Stimulated activated CD4-positive, alpha-beta T cell treated with anti-CD3 and anti-CD28 coated beads, Interleukin-12 subunit alpha, Interleukin-12 subunit beta, amount 100 ng/mL, for 48 hours (primary cell): ENCODE measurements around the gene PCNX2.
"Not testable (repeated sequence)": the region's sequence is repeated elsewhere in the genome, so short reads cannot be mapped to it uniquely, and the experiment has no call there.

ENCODE experiments used
- DNase-seq, 3 donors: peaks; one replicate each; pipeline ENCODE4 v3.0.0-alpha.2; 2020; ENCODE audit warnings: low read depth in 2 of 3, low spot score in 1 of 3

The PCNX2 gene

DNA sequence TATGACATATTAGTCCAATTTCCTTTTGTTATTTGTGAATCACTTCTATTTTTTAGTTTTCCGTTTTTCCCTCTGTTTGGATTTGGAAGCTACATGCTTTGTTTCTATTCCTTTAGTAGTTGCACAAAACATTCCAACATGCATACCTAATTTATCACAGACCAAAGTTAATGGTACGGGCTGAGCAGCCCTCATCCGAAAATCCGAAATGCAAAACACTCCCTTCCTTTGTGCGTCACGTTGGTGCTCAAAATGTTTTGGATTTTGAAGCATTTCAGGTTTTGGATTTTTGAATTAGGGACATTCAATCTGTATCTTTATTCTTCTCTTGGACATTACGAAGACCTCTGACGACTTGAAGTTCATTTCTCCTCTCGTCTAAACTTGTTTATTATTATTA is 124.8 kb downstream of the PCNX2 start:
- no peak for DNase-seq

DNA sequence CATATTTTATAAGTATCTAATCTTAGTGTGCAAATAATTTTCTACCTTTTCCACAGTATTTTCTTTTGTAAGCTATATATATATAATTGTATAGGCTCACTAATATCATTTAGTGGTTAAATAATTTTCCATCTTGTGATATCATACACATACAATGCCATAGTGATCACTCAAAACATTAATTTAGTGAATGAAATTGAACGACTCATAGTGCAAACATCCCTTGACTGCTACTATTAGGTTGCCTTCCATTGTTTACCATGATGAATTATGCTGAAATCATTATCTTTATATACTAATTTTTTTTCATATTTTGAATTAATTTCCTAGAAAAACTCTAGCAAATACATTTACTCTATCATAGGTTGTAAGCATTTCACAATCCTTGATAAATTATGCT is 127.1 kb downstream of the PCNX2 start:
- no peak for DNase-seq

DNA sequence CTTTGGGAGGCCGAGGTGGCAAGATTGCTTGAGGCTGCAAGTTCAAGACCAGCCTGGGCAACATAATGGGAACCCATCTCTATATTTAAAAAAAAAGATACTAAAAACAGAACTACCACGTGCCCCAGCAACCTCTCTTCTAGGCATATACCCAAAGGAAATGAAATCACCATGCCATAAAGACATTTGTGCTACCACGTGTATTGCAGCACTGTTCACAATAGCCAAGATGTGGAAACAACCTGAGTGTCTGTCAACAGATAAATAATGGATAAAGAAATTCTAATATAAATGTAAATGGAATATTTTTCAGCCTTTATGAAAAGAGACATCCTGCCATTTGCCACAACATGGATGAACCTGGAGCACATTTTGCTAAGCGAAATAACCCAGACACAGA is 128.6 kb downstream of the PCNX2 start:
- DNase-seq = no peak

DNA sequence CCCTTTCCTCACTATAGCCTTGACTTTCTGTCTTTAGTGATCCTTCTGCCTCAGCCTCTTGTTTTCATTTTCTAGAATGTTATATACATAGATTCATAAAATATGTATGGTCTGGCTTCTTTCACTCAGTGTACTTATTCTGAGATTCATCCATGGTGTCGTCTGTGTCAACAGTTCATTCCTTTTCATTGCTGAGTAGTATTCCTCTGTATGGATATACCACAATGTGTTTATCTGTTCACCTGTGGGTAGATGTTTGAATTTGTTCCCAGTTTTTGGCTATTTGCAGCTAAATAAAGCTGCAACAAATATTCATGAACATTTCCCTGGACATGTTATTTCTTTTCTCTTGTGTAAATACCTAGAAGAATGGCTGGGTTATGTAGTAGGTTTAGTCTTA is 131.8 kb downstream of the PCNX2 start:
- no peak for DNase-seq

DNA sequence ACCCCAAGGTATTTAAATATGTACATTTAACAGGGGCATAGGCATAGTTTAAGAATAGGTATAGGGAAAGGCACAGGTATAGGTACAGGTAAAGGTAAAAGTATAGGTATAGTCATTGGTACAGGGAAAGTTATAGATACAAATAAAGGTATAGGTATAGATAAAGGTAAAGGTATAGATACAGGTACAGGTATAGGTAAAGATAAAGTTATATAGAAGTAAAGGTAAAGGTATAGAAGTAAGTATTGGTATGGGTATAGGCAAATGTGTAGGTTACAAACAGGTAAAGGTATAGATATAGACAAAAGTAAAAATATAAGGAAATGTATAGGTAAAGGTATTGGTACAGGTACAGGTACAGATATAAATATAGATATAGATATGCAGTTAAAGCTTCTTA is 137.2 kb downstream of the PCNX2 start:
- no peak for DNase-seq

DNA sequence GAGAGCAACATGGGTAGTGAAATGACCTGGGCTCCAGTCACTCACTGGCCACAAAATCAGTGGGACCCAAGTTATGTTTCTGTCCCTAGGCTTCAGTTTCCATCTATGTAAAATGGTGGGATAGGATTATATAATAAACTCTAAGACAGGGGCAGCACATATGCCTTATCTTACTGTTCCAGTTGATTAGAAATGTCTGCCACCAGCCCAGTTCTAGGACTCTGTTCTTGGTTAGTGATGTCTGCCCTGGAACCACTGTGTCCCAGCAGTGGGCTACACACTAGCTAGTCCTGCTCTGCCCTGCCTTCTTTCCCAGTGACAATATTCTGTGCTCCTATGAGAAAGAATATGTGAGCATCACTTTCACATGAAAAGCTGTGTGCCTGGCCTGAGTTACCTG is 138.3 kb downstream of the PCNX2 start:
- DNase-seq = no peak

DNA sequence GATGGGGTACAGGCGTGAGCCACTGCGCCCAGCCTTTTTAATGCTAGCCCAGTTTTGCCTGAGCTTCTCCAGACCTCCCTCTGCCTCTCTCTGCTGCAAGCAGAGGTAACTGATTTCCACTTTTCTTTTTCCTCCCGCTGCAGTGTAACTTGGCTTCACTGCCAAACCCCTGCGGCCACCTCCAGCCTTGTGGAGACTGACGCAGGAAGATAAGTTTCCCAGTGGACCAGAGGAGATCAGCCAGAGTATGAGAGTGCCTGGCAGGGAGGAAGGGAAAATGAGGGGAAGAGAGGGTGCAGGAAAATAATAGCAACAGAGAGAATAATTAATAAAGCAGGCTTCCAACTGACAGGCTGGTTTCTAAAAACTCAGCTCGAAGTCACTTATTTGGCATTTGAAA is 143.7 kb downstream of the PCNX2 start:
- no peak for DNase-seq

DNA sequence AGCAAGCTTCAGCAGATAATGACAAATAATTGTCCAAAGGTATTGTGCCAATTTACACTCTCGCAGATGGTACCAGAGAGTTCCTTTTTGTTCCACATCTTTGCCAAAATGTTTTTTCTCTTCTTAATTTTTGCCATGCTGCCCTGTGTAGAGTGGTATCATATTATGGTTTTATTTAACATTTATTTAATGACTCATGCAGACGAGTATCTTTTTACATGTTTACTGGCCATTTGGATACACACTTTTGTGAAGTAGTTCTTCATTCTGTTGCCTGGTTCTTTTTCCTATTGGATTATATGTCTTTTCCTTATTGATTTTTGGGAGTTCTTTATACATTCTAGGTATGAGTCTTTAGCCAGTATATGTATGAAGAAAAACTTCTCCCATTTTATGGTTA is 151.1 kb downstream of the PCNX2 start:
- DNase-seq = no peak

DNA sequence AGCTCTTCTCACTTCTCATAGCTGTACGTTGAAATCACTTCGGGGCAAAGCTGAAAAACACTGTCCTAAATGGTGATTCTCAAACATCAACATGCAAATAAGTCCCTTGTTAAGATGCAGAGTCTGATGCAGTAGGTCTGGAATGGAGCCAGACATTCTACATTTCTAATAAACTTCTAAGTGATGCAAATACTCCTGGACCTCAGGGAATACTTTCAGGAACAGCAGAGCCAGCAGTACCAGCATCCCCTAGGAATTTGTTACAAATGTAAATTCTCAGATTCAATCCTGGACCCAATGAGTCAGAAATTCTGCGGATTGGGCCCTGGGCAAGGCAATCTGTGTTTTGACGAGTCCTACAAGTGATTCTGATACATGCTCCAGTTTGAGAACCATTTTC is 152.3 kb downstream of the PCNX2 start:
- no peak for DNase-seq

DNA sequence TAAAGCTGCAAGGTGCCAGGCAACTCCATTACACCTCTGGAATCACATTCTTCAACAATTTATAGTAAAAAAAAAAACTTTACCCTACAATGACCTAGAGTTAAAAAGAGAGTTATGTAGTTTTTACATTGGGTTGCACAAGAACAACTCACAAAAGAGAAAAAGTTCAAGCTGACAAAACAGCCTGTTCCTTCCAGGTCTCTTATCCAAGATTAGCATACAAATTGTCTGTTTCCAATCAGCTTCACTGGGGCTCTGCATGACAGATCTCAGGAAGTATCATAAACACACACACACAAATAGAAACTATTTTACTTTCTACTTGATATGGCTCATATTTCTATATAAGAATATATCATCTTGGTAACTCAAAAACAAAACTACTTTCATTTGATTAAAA is 154.6 kb downstream of the PCNX2 start:
- no peak for DNase-seq

DNA sequence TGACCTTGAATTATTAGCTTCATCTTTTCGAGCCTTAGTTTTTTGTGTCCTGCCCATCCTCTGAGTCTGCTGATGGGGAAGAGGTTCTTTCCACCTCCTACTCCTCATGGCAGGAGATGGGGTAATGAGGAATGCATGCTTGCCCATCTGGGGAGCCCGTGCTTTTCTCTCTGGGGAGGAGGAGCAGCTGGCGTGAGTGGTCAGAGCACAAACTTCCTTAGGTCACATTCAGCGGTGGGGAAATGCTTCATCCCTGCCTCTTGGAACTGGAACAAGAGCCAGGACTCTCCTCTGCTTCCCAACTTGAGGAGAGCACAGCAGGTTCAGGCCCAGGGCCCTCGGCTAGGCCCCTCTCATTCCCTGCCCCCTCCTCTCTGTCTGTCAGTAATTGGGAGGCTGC is 155.0 kb downstream of the PCNX2 start:
- no peak for DNase-seq

DNA sequence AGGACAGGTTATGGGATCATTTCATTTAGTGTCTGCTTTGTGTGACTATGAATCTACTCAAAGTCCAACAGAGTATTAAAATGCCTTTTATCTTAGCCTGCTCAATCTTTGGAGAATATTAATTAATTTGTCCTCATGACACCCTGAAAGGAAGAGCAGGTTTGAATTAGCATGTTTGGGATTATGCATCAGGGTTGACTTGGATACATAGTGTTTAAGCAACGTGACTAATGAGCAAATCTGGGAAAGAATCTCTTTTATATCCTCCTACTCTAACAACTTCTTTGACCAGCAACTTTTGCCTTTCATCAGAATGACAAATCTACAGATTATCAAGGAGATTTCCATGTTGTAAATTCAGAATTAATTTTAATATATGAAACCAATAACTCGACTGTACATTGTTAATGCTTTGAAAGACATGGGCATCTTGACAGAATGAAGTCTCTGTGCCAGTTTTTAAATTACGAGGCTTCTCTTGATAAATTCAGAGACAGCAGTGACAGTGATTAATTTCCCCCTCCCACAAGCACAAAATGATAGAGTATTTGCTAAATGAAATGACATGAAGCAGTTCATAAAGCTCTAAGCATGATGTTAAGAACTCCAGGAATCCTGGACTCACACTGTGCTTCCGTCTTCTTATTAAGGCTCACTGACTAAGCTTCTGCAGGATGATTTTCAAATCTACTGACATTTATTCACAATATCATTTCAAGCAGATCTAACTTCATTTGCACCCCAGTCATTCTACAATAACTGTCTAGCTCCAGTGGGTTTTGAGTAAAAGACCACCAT is 156.5 kb downstream of the PCNX2 start:
- DNase-seq = no peak

DNA sequence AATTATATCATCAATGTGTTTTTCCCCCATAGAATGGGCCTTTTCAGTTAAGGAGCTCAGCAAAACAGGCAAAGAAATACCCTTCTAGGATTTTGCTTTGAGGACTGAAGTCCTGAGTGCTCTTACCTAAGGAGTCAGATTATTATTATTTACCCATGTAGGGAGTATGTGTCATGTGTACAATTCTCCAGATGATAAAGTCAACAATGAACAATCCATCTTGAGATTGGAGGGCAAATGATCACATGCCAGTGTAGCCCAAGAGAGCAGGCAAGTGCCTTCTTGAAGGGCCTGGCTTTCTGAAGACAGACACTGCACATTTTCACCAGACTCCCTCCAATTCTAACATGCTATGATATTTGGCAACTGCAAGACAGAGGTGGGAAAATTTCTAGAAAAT is 159.7 kb downstream of the PCNX2 start:
- no peak for DNase-seq

DNA sequence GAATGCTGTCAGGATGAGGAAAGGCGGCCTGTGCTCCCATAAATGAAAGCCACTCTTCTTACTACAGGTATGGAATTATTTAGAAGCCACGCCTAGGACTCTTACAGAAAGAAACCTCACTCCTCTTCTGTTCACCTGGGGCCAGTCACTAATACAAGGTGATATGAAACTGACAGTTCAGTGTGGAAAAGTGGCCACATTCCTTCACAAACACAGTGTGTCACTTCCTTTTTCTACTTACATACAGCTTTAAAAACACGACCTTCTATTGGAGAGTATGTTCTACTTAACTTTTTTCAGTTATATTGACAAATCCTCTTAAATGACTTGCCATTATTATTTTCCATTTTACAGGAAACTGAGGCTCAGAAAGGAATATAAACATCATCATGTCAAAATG is 163.1 kb downstream of the PCNX2 start:
- no peak for DNase-seq

DNA sequence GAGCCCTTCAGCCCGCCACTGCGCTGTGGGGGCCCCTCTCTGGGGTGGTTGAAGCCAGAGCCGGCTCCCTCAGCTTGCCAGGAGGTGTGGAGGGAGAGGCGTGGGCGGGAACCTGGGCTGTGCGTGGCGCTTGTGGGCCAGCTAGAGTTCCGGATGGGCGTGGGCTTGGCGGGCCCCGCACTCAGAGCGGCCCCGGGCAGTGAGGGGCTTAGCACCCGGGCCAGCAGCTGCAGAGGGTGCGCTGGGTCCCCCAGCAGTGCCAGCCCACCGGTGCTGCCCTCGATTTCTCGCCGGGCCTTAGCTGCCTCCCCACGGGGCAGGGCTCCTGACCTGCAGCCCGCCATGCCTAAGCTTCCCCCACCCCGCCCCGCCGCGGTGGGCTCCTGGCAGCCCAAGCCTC is 166.5 kb downstream of the PCNX2 start:
- DNase-seq = not testable (repeated sequence)

DNA sequence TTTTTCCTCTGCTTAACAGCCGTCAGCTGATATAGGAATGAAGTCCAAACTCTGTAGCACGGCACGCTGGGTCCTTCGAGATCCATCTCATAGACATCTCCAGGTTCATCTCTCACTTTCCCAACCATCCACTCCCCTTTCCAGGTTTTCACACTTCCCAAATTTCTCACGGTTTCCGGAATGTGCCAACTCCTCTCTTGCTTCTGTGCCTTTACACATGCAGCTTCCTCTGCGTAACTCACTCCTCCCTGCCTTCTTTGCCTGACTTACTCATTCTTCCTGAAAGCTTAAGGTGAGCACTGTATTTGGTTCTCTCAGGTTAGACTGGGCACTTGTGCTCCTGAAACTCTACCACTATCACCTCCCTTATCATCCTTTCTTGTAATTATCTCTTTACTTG is 168.4 kb downstream of the PCNX2 start:
- DNase-seq = no peak

DNA sequence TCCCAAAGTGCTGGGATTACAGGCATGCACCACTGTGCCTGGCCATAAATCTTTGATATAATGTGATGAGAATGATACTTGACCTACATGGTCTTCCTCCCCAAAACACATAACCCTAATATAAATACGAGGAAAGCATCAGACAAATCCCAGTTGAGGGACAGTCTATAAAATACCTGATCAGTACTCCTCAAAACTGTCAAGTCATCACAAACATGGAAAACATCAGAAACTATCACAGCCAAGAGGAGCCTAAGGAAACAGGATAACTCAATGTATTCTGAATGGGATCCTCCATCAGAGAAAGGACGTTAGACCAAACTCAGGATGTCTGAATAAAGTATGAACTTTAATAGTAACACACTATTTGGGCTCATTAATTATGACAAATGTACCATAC is 172.7 kb downstream of the PCNX2 start:
- no peak for DNase-seq

DNA sequence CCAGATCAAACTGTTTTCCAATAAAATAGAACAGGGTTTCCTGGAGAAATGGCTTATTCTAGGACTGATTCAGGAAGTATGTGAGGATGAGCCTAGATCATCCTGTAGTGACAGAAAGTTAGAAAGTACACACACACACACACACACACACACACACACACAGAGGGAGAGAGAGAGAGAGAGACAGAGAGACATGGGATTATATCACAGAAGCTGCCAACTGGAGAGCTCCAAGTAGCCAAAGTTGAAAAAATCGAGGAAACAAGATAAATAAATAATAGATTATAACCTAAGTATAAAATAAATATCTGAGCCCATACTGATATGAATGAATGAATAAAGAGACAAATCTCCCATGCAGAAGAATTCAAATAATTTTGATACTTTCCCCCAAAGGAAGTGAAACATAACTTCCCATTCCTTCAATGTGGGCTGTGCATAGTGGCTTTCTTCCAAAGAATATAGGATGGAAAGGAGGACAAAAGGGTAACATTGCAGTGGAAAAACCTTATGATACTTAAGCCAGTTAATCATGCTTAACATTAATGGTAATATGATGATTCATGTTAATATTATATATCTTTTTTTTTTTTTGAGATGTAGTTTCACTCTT is 173.5 kb downstream of the PCNX2 start:
- DNase-seq = no peak

DNA sequence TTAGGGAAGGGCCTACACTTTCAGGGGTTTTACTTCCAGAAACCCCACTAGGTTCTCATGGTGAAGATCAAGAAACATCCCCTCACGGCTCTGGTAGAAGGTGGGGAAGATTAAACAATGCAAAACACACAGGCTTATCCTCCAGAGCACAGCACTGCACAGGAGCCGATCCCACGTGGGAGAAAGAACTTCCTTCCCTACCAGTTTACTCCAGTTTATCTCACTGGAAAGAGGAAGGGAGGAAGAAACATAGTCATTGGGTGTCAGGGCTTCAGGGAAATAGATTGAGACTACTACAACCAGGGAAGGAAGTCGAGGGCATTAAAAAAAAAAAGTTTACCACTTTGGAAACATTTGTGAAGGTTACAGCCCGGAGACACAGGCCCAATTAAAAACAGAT is 180.7 kb downstream of the PCNX2 start:
- DNase-seq = no peak

DNA sequence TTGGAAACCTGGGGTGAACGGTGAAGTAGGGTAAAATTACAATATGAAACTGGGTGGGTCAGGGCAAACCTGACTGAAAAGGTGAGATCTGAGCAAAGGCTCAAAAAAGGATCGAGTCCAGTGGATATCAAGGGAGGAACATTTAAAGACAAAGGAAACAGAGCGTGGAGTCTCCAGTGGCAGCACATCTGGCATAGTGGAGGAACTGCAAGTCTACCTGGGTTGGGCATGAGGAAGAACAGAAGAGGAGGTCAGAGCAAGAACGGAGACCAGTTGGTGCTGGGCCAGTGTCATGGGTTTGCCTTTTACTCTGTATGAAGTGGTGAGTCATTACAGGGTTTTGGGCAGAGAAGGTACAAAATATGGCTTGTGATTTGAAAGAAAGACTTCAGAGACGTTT is 181.4 kb downstream of the PCNX2 start:
- DNase-seq = no peak

DNA sequence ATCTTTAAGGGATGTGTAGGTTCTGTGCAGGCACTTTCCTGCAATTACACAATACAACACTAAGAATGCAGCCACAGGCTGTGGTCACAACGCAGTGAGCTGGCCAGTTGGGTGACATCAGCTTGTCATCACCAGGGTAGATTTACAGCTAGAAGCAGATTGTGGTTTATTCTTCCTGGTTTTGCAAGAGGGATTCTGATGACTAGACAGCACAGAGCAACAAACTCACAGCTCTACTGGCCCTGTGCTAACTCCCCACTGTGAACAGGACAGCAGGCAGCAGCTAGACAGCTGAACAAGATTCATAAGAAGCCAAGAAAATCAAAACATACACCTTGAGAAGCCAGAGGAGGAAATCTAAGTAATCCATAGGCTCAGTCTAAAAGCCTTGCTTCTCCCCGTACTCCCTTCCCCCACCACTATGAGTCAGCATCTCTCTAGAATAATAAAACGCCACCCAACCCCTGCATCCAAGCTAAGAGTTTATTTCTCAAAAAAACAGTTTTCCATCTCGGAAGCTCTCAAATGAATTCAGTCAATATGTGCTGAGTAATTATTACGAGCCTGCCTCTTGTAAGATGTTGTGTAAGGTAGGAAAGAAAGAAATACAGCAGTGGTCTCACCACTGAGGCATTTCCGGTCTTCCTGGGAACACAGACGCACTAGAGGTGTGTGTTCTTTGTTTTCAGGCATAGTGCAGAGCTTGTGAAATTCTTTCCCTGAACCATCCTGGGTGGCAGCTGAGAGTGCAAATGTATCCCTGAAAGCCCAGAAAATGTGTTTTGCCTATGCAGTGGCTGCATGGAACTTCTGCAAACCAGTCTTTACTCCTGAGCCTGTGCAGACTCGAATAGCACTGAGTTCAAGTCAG is 182.3 kb downstream of the PCNX2 start:
- peak in 2 of 3 donors; percentile 6 to 24 for DNase-seq
